Activated naive CD4-positive, alpha-beta T cell (primary cell): Measurements from ENCODE around the gene GJA1.
A peak's percentile ranks its signal among the peaks of the same experiment; 100 is the strongest.
"Not testable (repeated sequence)": the region's sequence is repeated elsewhere in the genome, so short reads cannot be mapped to it uniquely, and the experiment has no call there.

Experiments
- DNase-seq, 4 experiments: peaks; one replicate each; lab custom pipeline; 2025; lab: John Stamatoyannopoulos, UW

GJA1 gene

GRCh38 chr6:121436960-121437850 lies 1.8 kb downstream of the GJA1 start:
- peak in 1 of 4 experiments; percentile 4 for DNase-seq

- no peak for DNase-seq
These were observed 2.6 kb downstream of the GJA1 start for GRCh38 chr6:121437851-121438651.

- no peak for DNase-seq
These were observed 3.4 kb downstream of the GJA1 start for GRCh38 chr6:121438869-121439268.

GRCh38 chr6:121439475-121439874 lies 4.0 kb downstream of the GJA1 start:
- DNase-seq = no peak

- no peak for DNase-seq
These were observed 4.5 kb downstream of the GJA1 start for GRCh38 chr6:121439926-121440325.

- no peak for DNase-seq
These were observed 6.0 kb downstream of the GJA1 start for GRCh38 chr6:121441477-121441876.

- no peak for DNase-seq
These were observed 7.1 kb downstream of the GJA1 start for GRCh38 chr6:121442576-121442975.

- DNase-seq = no peak
These were observed 8.6 kb downstream of the GJA1 start for GRCh38 chr6:121443971-121444541.

GRCh38 chr6:121446705-121447104 lies 11.3 kb downstream of the GJA1 start:
- not testable (repeated sequence) for DNase-seq

- not testable (repeated sequence) for DNase-seq
These were observed 12.3 kb downstream of the GJA1 start for GRCh38 chr6:121447746-121448145.

GRCh38 chr6:121448528-121448927 lies 13.1 kb downstream of the GJA1 start:
- DNase-seq = not testable (repeated sequence)

- DNase-seq = no peak
These were observed 13.9 kb downstream of the GJA1 start for GRCh38 chr6:121449331-121449730.

GRCh38 chr6:121450242-121450641 lies 14.8 kb downstream of the GJA1 start:
- DNase-seq = no peak

GRCh38 chr6:121451250-121451649 lies 15.8 kb downstream of the GJA1 start:
- no peak for DNase-seq

- DNase-seq = no peak
These were observed 17.7 kb downstream of the GJA1 start for GRCh38 chr6:121453191-121453590.

- no peak for DNase-seq
These were observed 24.7 kb downstream of the GJA1 start for GRCh38 chr6:121460170-121460569.

GRCh38 chr6:121463087-121463486 lies 27.6 kb downstream of the GJA1 start:
- DNase-seq = no peak

GRCh38 chr6:121465101-121465500 lies 29.7 kb downstream of the GJA1 start:
- no peak for DNase-seq

GRCh38 chr6:121479486-121480098 lies 44.1 kb downstream of the GJA1 start:
- DNase-seq = no peak

- DNase-seq = no peak
These were observed 44.8 kb downstream of the GJA1 start for GRCh38 chr6:121480099-121480713.

GRCh38 chr6:121482004-121482693 lies 46.7 kb downstream of the GJA1 start:
- no peak for DNase-seq
